Cardiac muscle cell (in vitro differentiated cells and primary cell): ENCODE data around the gene BICD2. TPM values are rescaled to one million over a fixed set of nuclear protein-coding genes. Genes with fewer than 3 reads are reported as not detected.

Source experiments
- DNase-seq, 2 donors: peaks; one replicate each; pipeline versions ENCODE4 v3.0.0 to v3.0.0-alpha.2; 2010 to 2017; ENCODE audit warnings: low read depth in 1 of 2, low spot score in 1 of 2
- H3K27ac ChIP-seq: fragments of 200-600 bp; sonication (generic); 2 replicates; pipeline ENCODE4 v1.5.1; 2016
- H3K27me3 ChIP-seq: fragments of 200-600 bp; sonication (generic); 2 replicates; pipeline ENCODE4 v1.6.0; 2016; ENCODE audit warnings: control low read depth
- H3K36me3 ChIP-seq: fragments of 200-600 bp; sonication (generic); 2 replicates; pipeline ENCODE4 v1.5.1; 2016; ENCODE audit warnings: control low read depth
- H3K4me1 ChIP-seq: fragments of 200-600 bp; sonication (generic); 2 replicates; pipeline ENCODE4 v1.8.1; 2017; ENCODE audit warnings: low read depth, mild to moderate bottlenecking, mixed run types
- H3K4me3 ChIP-seq: fragments of 200-600 bp; sonication (generic); 2 replicates; pipeline ENCODE4 v1.5.1; 2016; ENCODE audit warnings: mild to moderate bottlenecking
- H3K9me3 ChIP-seq: fragments of 200-600 bp; sonication (generic); 2 replicates; pipeline ENCODE4 v1.5.1; 2017; ENCODE audit warnings: low read depth, mild to moderate bottlenecking, control low read depth
- CTCF ChIP-seq: IDR thresholded peaks from 2 replicates; pipeline ENCODE4 v1.5.1; 2012; ENCODE audit warnings: low read depth, mild to moderate bottlenecking, low read length
- polyA plus RNA-seq: library from polyadenylated mRNA; unstranded; fragments of >200 nt; fragmentation: Nextera tagmentation; extraction: Ambion mirVana; gene quantifications from 2 replicates; pipeline ENCODE4 v1.2.1, GENCODE V29; 2016
- total RNA-seq: library from RNA; depleted of rRNA; stranded (reverse); fragments of >200 nt; gene quantifications from 2 replicates; pipeline ENCODE4 v1.2.3, GENCODE V29; 2016

The BICD2 gene
- total and polyA plus RNA-seq, 2 experiments from 2014 or later: 19.0 to 36.5 TPM

GRCh38 chr9:92745331-92745730 lies 19.3 kb downstream of the BICD2 start:
- Histone ChIP-seq H3K27ac (no peak overlapping the region), H3K27me3 (no peaks in the 10 kb centered on the region), H3K9me3 (no peaks in the 10 kb centered on the region), H3K4me3 (no peak overlapping the region), H3K36me3 (no peaks in the 10 kb centered on the region), H3K4me1 (peaks cover 14% of the 10 kb centered on the region)
- no peak for TF ChIP-seq CTCF
- no peak for DNase-seq

- H3K4me1 ChIP-seq: peaks cover 8% of the 10 kb centered on the region
- no peak for DNase-seq
- no peak overlapping the region for H3K27ac ChIP-seq
- no peak overlapping the region for H3K4me3 ChIP-seq
- no peaks in the 10 kb centered on the region for H3K27me3 ChIP-seq
- no peak for TF ChIP-seq CTCF
- H3K36me3 ChIP-seq: no peaks in the 10 kb centered on the region
- H3K9me3 ChIP-seq: no peaks in the 10 kb centered on the region
These were observed 23.7 kb downstream of the BICD2 start for GRCh38 chr9:92740969-92741368.

- H3K36me3 ChIP-seq: no peaks in the 10 kb centered on the region
- H3K4me1 ChIP-seq: peaks cover 12% of the 10 kb centered on the region
- no peaks in the 10 kb centered on the region for H3K27me3 ChIP-seq
- H3K4me3 ChIP-seq: no peak overlapping the region
- no peaks in the 10 kb centered on the region for H3K9me3 ChIP-seq
- no peak for DNase-seq
- no peak for TF ChIP-seq CTCF
- H3K27ac ChIP-seq: no peak overlapping the region
These were observed 24.1 kb downstream of the BICD2 start for GRCh38 chr9:92740446-92740961.

GRCh38 chr9:92740009-92740408 lies 24.6 kb downstream of the BICD2 start:
- no peak overlapping the region for H3K4me3 ChIP-seq
- no peaks in the 10 kb centered on the region for H3K27me3 ChIP-seq
- no peak for TF ChIP-seq CTCF
- H3K27ac ChIP-seq: no peak overlapping the region
- no peaks in the 10 kb centered on the region for H3K9me3 ChIP-seq
- H3K36me3 ChIP-seq: no peaks in the 10 kb centered on the region
- peak in 1 of 2 donors; percentile 39 for DNase-seq
- peaks cover 12% of the 10 kb centered on the region for H3K4me1 ChIP-seq

- Histone ChIP-seq H3K27ac (no peak overlapping the region), H3K4me3 (no peak overlapping the region), H3K36me3 (no peaks in the 10 kb centered on the region), H3K4me1 (peaks cover 12% of the 10 kb centered on the region), H3K9me3 (no peaks in the 10 kb centered on the region), H3K27me3 (no peaks in the 10 kb centered on the region)
- no peak for DNase-seq
- no peak for TF ChIP-seq CTCF
These were observed 25.2 kb downstream of the BICD2 start for GRCh38 chr9:92739346-92739970.
